Measurements from ENCODE around the gene KIF5B.
"Not testable (repeated sequence)": the region's sequence is repeated elsewhere in the genome, so short reads cannot be mapped to it uniquely, and the experiment has no call there.

Gene KIF5B

GRCh38 chr10:32005050-32005449 lies 51.2 kb downstream of the KIF5B start:
- DNase-seq (peak in 1 of 2 donors; percentile 30), ATAC-seq (peak; percentile 75)
- peaks cover 10% of the 10 kb centered on the region for H3K4me1 Mint-ChIP-seq
- H3K27me3 Mint-ChIP-seq = no peaks in the 10 kb centered on the region
- H3K4me3 Mint-ChIP-seq = no peak overlapping the region
- H3K27ac Mint-ChIP-seq = no peak overlapping the region
- no peaks in the 10 kb centered on the region for H3K9me3 Mint-ChIP-seq

- Mint-ChIP-seq H3K27me3 (no peaks in the 10 kb centered on the region), H3K27ac (peak overlapping the region; percentile 19 to 91), H3K9me3 (no peaks in the 10 kb centered on the region), H3K4me1 (peaks cover 10% of the 10 kb centered on the region), H3K4me3 (no peak overlapping the region)
- DNase-seq (no peak), ATAC-seq (peak; percentile 26)
Measured at GRCh38 chr10:32004161-32004591, 52.0 kb downstream of the KIF5B start.

- H3K27me3 Mint-ChIP-seq = no peaks in the 10 kb centered on the region
- ATAC-seq (no peak), DNase-seq (no peak)
- H3K9me3 Mint-ChIP-seq = no peaks in the 10 kb centered on the region
- no peak overlapping the region for H3K4me3 Mint-ChIP-seq
- no peak overlapping the region for H3K27ac Mint-ChIP-seq
- H3K4me1 Mint-ChIP-seq = peaks cover 10% of the 10 kb centered on the region
Measured at GRCh38 chr10:32002531-32002930, 53.7 kb downstream of the KIF5B start.

- ATAC-seq (no peak), DNase-seq (no peak)
- H3K4me3 Mint-ChIP-seq = no peak overlapping the region
- no peak overlapping the region for H3K27ac Mint-ChIP-seq
- H3K27me3 Mint-ChIP-seq = no peaks in the 10 kb centered on the region
- H3K4me1 Mint-ChIP-seq = peaks cover 10% of the 10 kb centered on the region
- no peaks in the 10 kb centered on the region for H3K9me3 Mint-ChIP-seq
Measured at GRCh38 chr10:32000937-32001336, 55.3 kb downstream of the KIF5B start.

- DNase-seq (no peak), ATAC-seq (no peak)
- Mint-ChIP-seq H3K27me3 (no peaks in the 10 kb centered on the region), H3K9me3 (no peaks in the 10 kb centered on the region), H3K27ac (peak overlapping the region; percentile 51 to 53), H3K4me1 (peaks cover 10% of the 10 kb centered on the region), H3K4me3 (no peak overlapping the region)
Measured at GRCh38 chr10:31999836-32000235, 56.4 kb downstream of the KIF5B start.

- Mint-ChIP-seq H3K4me1 (peaks cover 10% of the 10 kb centered on the region), H3K4me3 (no peak overlapping the region), H3K27me3 (no peaks in the 10 kb centered on the region), H3K27ac (peak overlapping the region in 1 of 2 donors; percentile 4), H3K9me3 (no peaks in the 10 kb centered on the region)
- no peak for ATAC-seq
- no peak for DNase-seq
Measured at GRCh38 chr10:31999070-31999660, 57.1 kb downstream of the KIF5B start.

GRCh38 chr10:31994926-31995325 lies 61.3 kb downstream of the KIF5B start:
- H3K9me3 Mint-ChIP-seq = no peaks in the 10 kb centered on the region
- DNase-seq = no peak
- H3K4me1 Mint-ChIP-seq = no peaks in the 10 kb centered on the region
- no peak overlapping the region for H3K4me3 Mint-ChIP-seq
- no peak overlapping the region for H3K27ac Mint-ChIP-seq
- ATAC-seq = no peak
- no peaks in the 10 kb centered on the region for H3K27me3 Mint-ChIP-seq

GRCh38 chr10:31990937-31991336 lies 65.3 kb downstream of the KIF5B start:
- Mint-ChIP-seq H3K4me3 (no peak overlapping the region), H3K4me1 (no peaks in the 10 kb centered on the region), H3K27ac (no peak overlapping the region), H3K27me3 (no peaks in the 10 kb centered on the region), H3K9me3 (no peaks in the 10 kb centered on the region)
- no peak for DNase-seq
- ATAC-seq = no peak

- not testable (repeated sequence) for H3K4me3 Mint-ChIP-seq, H3K27me3 Mint-ChIP-seq, ATAC-seq, H3K4me1 Mint-ChIP-seq, H3K9me3 Mint-ChIP-seq, H3K27ac Mint-ChIP-seq, DNase-seq
Measured at GRCh38 chr10:31987786-31988185, 68.4 kb downstream of the KIF5B start.

- Mint-ChIP-seq H3K4me1 (peaks cover 10% of the 10 kb centered on the region), H3K9me3 (no peaks in the 10 kb centered on the region), H3K27me3 (no peaks in the 10 kb centered on the region), H3K4me3 (no peak overlapping the region), H3K27ac (no peak overlapping the region)
- DNase-seq (no peak), ATAC-seq (no peak)
Measured at GRCh38 chr10:31982111-31982510, 74.1 kb downstream of the KIF5B start.

GRCh38 chr10:31980471-31980870 lies 75.8 kb downstream of the KIF5B start:
- no peak overlapping the region for H3K27ac Mint-ChIP-seq
- ATAC-seq = no peak
- H3K9me3 Mint-ChIP-seq = no peaks in the 10 kb centered on the region
- H3K4me3 Mint-ChIP-seq = no peak overlapping the region
- H3K27me3 Mint-ChIP-seq = no peaks in the 10 kb centered on the region
- no peak for DNase-seq
- H3K4me1 Mint-ChIP-seq = peaks cover 21% of the 10 kb centered on the region

GRCh38 chr10:31979071-31979470 lies 77.2 kb downstream of the KIF5B start:
- peaks cover 30% of the 10 kb centered on the region for H3K4me1 Mint-ChIP-seq
- not testable (repeated sequence) for H3K27ac Mint-ChIP-seq, H3K27me3 Mint-ChIP-seq, H3K9me3 Mint-ChIP-seq, H3K4me3 Mint-ChIP-seq, DNase-seq, ATAC-seq

GRCh38 chr10:31978156-31978483 lies 78.1 kb downstream of the KIF5B start:
- ATAC-seq (no peak), DNase-seq (no peak)
- H3K4me1 Mint-ChIP-seq = peaks cover 30% of the 10 kb centered on the region
- peak overlapping the region in 1 of 2 donors; percentile 11 for H3K27ac Mint-ChIP-seq
- no peaks in the 10 kb centered on the region for H3K9me3 Mint-ChIP-seq
- H3K4me3 Mint-ChIP-seq = no peak overlapping the region
- no peaks in the 10 kb centered on the region for H3K27me3 Mint-ChIP-seq

GRCh38 chr10:31977440-31978155 lies 78.6 kb downstream of the KIF5B start:
- Mint-ChIP-seq H3K4me3 (peak overlapping the region in 1 of 2 donors; percentile 8), H3K27me3 (no peaks in the 10 kb centered on the region), H3K9me3 (no peaks in the 10 kb centered on the region), H3K27ac (peak overlapping the region in 1 of 2 donors; percentile 2), H3K4me1 (peaks cover 30% of the 10 kb centered on the region)
- ATAC-seq (no peak), DNase-seq (no peak)

GRCh38 chr10:31975157-31975765 lies 81.0 kb downstream of the KIF5B start:
- no peak for ATAC-seq

GRCh38 chr10:31974434-31975124 lies 81.6 kb downstream of the KIF5B start:
- no peak for DNase-seq
- Mint-ChIP-seq H3K27me3 (no peaks in the 10 kb centered on the region), H3K4me3 (no peak overlapping the region), H3K9me3 (no peaks in the 10 kb centered on the region), H3K4me1 (peaks cover 30% of the 10 kb centered on the region), H3K27ac (no peak overlapping the region)
- ATAC-seq = no peak

More at GRCh38 chr10:31975157-31975765, 81.0 kb downstream of the KIF5B start:
- H3K4me3 Mint-ChIP-seq = peak overlapping the region in 1 of 2 donors; percentile 2
- DNase-seq = no peak
- H3K9me3 Mint-ChIP-seq = no peaks in the 10 kb centered on the region
- H3K27me3 Mint-ChIP-seq = no peaks in the 10 kb centered on the region
- H3K27ac Mint-ChIP-seq = peak overlapping the region in 1 of 2 donors; percentile 42
- H3K4me1 Mint-ChIP-seq = peaks cover 30% of the 10 kb centered on the region

Data from stimulated activated naive CD8-positive, alpha-beta T cell treated with anti-CD3 and anti-CD28 coated beads, Interleukin-15, amount 100 ng/mL, for 72 hours (primary cell).